ENCODE measurements around the gene MED29. TPM values are rescaled to one million over a fixed set of nuclear protein-coding genes. Genes with fewer than 3 reads are reported as not detected.

Gene MED29
- total RNA-seq, 1 experiment from 2014 or later: 42.9 TPM

- TF ChIP-seq, protein P1, sequence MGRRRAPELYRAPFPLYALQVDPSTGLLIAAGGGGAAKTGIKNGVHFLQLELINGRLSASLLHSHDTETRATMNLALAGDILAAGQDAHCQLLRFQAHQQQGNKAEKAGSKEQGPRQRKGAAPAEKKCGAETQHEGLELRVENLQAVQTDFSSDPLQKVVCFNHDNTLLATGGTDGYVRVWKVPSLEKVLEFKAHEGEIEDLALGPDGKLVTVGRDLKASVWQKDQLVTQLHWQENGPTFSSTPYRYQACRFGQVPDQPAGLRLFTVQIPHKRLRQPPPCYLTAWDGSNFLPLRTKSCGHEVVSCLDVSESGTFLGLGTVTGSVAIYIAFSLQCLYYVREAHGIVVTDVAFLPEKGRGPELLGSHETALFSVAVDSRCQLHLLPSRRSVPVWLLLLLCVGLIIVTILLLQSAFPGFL (CRISPR knock-in tag; IDR thresholded peaks at IDR 0.05; ENCODE audit: borderline replicate concordance): no peak
- TF ChIP-seq ZNF138 (CRISPR knock-in tag; conservative IDR thresholded peaks at IDR 0.05) (no peak), ZNF263 (CRISPR knock-in tag; IDR thresholded peaks at IDR 0.05; ENCODE audit: low read depth) (no peak), SP1 (CRISPR knock-in tag; conservative IDR thresholded peaks at IDR 0.05) (no peak), MYBL2 (CRISPR knock-in tag; IDR thresholded peaks at IDR 0.05) (no peak), HMGXB4 (CRISPR knock-in tag; IDR thresholded peaks at IDR 0.05) (no peak), PRRX2 (CRISPR knock-in tag; IDR thresholded peaks at IDR 0.05) (peak; percentile 9; the same call in 1 of the 2 replicates), GTF2I (CRISPR knock-in tag; conservative IDR thresholded peaks at IDR 0.05) (no peak), GRHL2 (CRISPR knock-in tag; IDR thresholded peaks at IDR 0.05; ENCODE audit: insufficient replicate concordance, severe bottlenecking) (no peak), ZNF425 (CRISPR knock-in tag; conservative IDR thresholded peaks at IDR 0.05) (peak; percentile 51; the same call in 1 of the 2 replicates), OVOL2 (CRISPR knock-in tag; IDR thresholded peaks at IDR 0.05; ENCODE audit: borderline replicate concordance) (no peak), MAX (CRISPR knock-in tag; IDR thresholded peaks at IDR 0.05) (peak; percentile 70), USF1 (CRISPR knock-in tag; IDR thresholded peaks at IDR 0.05) (no peak; the same call in 1 of the 2 replicates), ZNF532 (CRISPR knock-in tag; IDR thresholded peaks at IDR 0.05; ENCODE audit: borderline replicate concordance) (0 out of 2 replicates have a peak, but pooled peaks have one; percentile 33), RELA (CRISPR knock-in tag; IDR thresholded peaks at IDR 0.05; ENCODE audit: borderline replicate concordance) (no peak), SMAD3 (CRISPR knock-in tag; IDR thresholded peaks at IDR 0.05; ENCODE audit: borderline replicate concordance) (no peak), ZNF671 (CRISPR knock-in tag; IDR thresholded peaks at IDR 0.05) (peak; percentile 42)
- TF ChIP-seq, protein P2, sequence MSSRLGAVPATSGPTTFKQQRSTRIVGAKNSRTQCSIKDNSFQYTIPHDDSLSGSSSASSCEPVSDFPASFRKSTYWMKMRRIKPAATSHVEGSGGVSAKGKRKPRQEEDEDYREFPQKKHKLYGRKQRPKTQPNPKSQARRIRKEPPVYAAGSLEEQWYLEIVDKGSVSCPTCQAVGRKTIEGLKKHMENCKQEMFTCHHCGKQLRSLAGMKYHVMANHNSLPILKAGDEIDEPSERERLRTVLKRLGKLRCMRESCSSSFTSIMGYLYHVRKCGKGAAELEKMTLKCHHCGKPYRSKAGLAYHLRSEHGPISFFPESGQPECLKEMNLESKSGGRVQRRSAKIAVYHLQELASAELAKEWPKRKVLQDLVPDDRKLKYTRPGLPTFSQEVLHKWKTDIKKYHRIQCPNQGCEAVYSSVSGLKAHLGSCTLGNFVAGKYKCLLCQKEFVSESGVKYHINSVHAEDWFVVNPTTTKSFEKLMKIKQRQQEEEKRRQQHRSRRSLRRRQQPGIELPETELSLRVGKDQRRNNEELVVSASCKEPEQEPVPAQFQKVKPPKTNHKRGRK (CRISPR knock-in tag; IDR thresholded peaks at IDR 0.05; ENCODE audit: borderline replicate concordance): no peak
- TF ChIP-seq, protein P3, sequence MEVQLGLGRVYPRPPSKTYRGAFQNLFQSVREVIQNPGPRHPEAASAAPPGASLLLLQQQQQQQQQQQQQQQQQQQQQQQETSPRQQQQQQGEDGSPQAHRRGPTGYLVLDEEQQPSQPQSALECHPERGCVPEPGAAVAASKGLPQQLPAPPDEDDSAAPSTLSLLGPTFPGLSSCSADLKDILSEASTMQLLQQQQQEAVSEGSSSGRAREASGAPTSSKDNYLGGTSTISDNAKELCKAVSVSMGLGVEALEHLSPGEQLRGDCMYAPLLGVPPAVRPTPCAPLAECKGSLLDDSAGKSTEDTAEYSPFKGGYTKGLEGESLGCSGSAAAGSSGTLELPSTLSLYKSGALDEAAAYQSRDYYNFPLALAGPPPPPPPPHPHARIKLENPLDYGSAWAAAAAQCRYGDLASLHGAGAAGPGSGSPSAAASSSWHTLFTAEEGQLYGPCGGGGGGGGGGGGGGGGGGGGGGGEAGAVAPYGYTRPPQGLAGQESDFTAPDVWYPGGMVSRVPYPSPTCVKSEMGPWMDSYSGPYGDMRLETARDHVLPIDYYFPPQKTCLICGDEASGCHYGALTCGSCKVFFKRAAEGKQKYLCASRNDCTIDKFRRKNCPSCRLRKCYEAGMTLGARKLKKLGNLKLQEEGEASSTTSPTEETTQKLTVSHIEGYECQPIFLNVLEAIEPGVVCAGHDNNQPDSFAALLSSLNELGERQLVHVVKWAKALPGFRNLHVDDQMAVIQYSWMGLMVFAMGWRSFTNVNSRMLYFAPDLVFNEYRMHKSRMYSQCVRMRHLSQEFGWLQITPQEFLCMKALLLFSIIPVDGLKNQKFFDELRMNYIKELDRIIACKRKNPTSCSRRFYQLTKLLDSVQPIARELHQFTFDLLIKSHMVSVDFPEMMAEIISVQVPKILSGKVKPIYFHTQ (CRISPR knock-in tag; IDR thresholded peaks at IDR 0.05): no peak; the same call in 1 of the 2 replicates
- TF ChIP-seq, protein P4, sequence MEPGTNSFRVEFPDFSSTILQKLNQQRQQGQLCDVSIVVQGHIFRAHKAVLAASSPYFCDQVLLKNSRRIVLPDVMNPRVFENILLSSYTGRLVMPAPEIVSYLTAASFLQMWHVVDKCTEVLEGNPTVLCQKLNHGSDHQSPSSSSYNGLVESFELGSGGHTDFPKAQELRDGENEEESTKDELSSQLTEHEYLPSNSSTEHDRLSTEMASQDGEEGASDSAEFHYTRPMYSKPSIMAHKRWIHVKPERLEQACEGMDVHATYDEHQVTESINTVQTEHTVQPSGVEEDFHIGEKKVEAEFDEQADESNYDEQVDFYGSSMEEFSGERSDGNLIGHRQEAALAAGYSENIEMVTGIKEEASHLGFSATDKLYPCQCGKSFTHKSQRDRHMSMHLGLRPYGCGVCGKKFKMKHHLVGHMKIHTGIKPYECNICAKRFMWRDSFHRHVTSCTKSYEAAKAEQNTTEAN (CRISPR knock-in tag; IDR thresholded peaks at IDR 0.05): no peak
Observed at GRCh38 chr19:39430675-39431593, 39.8 kb downstream of the MED29 start (continued).

All from WTC11 (cell line).